BLaER1 treated with 17β-estradiol and CSF1 and Interleukin-3, amounts not matched to agents 10 nM and 100 nM (cell line): ENCODE data around the gene RPL26.

ENCODE experiments used
- H3K27ac ChIP-seq, 11 experiments: shearing (Covaris generic); formaldehyde crosslinking; 2 replicates each; pipeline ENCODE4 v1.8.1; 2022
- H3K27me3 ChIP-seq, 11 experiments: shearing (Covaris generic); formaldehyde crosslinking; 2 replicates each; pipeline ENCODE4 v1.8.1; 2022
- H3K36me3 ChIP-seq, 11 experiments: shearing (Covaris generic); formaldehyde crosslinking; 2 replicates each; pipeline ENCODE4 v1.8.1; 2022
- H3K4me1 ChIP-seq, 10 experiments: shearing (Covaris generic); formaldehyde crosslinking; 2 replicates each; pipeline ENCODE4 v1.8.1; 2022
- H3K4me2 ChIP-seq, 11 experiments: shearing (Covaris generic); formaldehyde crosslinking; 2 replicates each; pipeline ENCODE4 v1.8.1; 2022
- H3K4me3 ChIP-seq, 10 experiments: shearing (Covaris generic); formaldehyde crosslinking; 2 replicates each; pipeline ENCODE4 v1.8.1; 2022
- H3K9ac ChIP-seq, 11 experiments: shearing (Covaris generic); formaldehyde crosslinking; 2 replicates each; pipeline ENCODE4 v1.8.1; 2022
- H3K9me3 ChIP-seq, 11 experiments: shearing (Covaris generic); formaldehyde crosslinking; replicated peaks in 1 of 11; 2 replicates each; pipeline ENCODE4 v1.8.1; 2022
- H4K20me1 ChIP-seq, 11 experiments: shearing (Covaris generic); formaldehyde crosslinking; 2 replicates each; pipeline ENCODE4 v1.8.1; 2022
- Cebpa-rat ChIP-seq, 11 experiments: shearing (Covaris generic); IDR thresholded peaks; 2 replicates each; pipeline ENCODE4 v1.8.1; 2022

RPL26 gene

DNA sequence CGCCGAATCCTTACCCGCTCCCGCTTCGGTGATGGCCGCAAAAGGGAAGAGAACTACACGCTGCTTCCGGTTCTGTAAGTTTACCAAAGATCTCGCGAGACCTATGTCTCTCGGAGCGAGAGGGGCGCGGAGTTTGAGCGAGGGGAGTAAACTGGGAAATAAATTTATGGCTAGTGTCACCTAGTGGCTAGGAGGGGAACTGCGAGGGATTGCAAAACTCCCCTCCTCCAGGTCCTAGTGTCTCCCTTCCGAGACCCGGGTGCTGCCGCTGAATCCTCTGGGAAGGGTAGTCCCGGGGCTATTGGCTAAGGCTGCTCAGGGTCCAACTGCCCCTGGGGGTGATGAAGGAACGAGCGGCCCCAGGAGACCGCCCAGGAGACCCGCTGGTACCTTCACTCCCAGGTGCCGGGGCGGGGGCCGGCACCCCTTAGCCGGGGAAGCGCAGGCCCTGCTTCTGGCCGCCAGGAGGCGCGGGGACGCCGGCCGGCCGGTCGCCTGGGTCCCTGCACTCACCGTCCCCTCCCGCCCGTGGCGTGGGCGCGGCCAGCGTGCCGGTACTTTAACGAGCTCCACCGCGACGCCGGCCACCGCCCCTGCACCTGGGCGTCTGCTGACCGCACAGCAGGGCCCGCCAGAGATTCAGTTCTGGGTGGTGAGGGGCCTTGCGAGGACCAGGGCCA, at the start of gene RPL26:
Gene RPL26, minus strand, starts transcription at position 51 of the 680 bp plus-strand sequence. CDS start 883 bp downstream, outside the sequence.
- Histone ChIP-seq H3K27me3 (no peaks in the 10 kb centered on the region), H3K4me3 (peak within 1 kb of the TSS; percentile 75 to 98 (median 88)), H4K20me1 (peaks cover 34 to 45% (median 39%) of the 10 kb centered on the region in 11 experiments), H3K9me3 (no peaks in the 10 kb centered on the region), H3K4me1 (peaks cover 53 to 60% (median 57%) of the 10 kb centered on the region in 10 experiments), H3K27ac (peak within 1 kb of the TSS; percentile 75 to 97 (median 92)), H3K4me2 (peak within 1 kb of the TSS; percentile 80 to 99 (median 94)), H3K36me3 (peaks cover 38 to 42% (median 40%) of the 10 kb centered on the region in 11 experiments), H3K9ac (peak within 1 kb of the TSS; percentile 84 to 98 (median 94))
- TF ChIP-seq Cebpa-rat (IDR thresholded peaks at IDR 0.05), result peak in 7 of 11 experiments; percentile 50 to 82 (median 56); a peak in 9 of 22 replicates

DNA sequence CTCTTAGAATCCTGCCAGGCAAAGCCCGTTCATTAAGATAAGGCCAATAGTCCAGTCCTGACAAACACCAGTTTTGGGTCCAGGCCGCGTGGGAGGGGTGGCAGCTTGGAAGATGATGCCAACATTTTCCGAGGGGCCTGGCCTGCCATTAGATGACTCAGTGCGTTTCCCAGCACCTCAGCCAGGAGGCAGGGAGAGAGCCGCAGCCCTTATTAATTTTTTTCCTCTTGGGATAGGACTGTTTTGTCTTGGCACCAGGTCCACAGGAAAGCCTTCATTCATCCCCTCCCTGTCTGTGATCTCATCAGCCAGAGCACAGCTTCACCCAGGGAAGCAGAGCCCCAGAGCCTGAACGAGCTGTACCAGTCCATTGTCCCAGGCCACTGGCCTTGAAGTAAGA, 48.0 kb upstream of the RPL26 start:
- H3K9me3 ChIP-seq, result no peaks in the 10 kb centered on the region
- no peak overlapping the region for H3K27ac ChIP-seq
- H3K4me3 ChIP-seq, result no peak overlapping the region
- peaks cover 0 to 6% (median 4%) of the 10 kb centered on the region in 10 experiments; a peak in 6 of 20 replicates for H3K4me1 ChIP-seq
- no peaks in the 10 kb centered on the region for H3K27me3 ChIP-seq
- H3K36me3 ChIP-seq, result no peaks in the 10 kb centered on the region
- no peak overlapping the region for H3K9ac ChIP-seq
- no peak for TF ChIP-seq Cebpa-rat (IDR thresholded peaks at IDR 0.05)
- peaks cover 0 to 2% (median 1%) of the 10 kb centered on the region in 11 experiments; a peak in 8 of 22 replicates for H4K20me1 ChIP-seq
- no peak overlapping the region for H3K4me2 ChIP-seq

DNA sequence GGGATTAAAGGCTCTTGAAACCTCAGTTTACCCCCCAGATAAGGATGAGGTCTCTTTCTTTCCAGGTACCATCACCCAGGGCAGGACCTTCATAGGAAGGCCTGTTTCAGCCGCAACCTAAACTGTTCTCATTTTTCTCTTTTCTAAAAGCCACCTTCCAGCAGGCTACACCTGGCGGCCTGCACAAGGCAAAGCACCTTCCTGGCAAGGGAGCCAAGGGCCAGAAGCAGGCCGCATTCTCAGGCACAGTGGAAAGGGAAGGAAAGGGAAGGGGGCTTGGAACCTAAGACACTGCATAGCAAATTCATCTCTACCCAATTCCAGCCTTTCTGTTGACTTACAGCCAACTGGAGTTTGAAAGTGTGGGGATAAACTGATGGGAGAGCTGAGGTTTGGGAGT, 43.8 kb upstream of the RPL26 start:
- Histone ChIP-seq H3K27me3 (no peaks in the 10 kb centered on the region), H3K4me2 (no peak overlapping the region), H3K4me3 (no peak overlapping the region), H3K9me3 (no peaks in the 10 kb centered on the region), H3K27ac (no peak overlapping the region), H3K36me3 (no peaks in the 10 kb centered on the region), H3K9ac (no peak overlapping the region), H3K4me1 (peaks cover 0 to 15% (median 3%) of the 10 kb centered on the region in 10 experiments; a peak in 17 of 20 replicates), H4K20me1 (no peaks in the 10 kb centered on the region)
- TF ChIP-seq Cebpa-rat (IDR thresholded peaks at IDR 0.05), result no peak

DNA sequence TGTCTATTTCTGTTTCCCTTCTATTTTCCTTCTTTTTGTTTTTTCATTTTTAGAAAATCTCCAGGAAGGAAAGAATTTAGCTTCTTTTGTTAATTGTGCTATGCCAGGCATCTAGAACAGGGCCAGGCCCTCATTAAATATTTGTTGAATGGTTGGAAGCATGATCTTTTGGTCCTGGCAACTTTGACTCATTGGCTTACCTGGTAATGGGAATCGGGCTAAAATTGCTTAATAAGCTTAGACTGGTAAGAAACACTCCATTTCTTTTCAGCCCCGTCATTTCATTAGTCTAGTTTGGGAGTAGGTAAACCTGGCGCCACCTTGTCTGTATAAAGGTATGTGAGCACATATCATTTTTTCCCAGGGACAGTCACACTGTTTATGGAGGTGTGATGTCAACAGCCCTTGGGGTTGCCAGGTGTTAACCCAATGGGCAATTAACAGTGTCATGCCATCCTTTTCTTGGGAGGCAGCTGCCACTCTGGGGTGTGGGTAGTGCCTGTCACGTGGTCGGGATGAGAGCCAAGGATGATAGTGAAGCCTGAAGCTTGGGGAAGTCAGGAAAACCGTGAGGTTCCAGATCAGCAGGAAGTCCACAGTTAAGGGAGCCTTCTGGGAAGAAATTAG, 43.2 kb upstream of the RPL26 start:
- no peak overlapping the region for H3K4me3 ChIP-seq
- H3K27me3 ChIP-seq, result no peaks in the 10 kb centered on the region
- H3K9me3 ChIP-seq, result no peaks in the 10 kb centered on the region
- H3K27ac ChIP-seq, result no peak overlapping the region
- peaks cover 0 to 21% (median 9%) of the 10 kb centered on the region in 10 experiments; a peak in 17 of 20 replicates for H3K4me1 ChIP-seq
- no peak overlapping the region for H3K9ac ChIP-seq
- TF ChIP-seq Cebpa-rat (IDR thresholded peaks at IDR 0.05), result no peak
- no peak overlapping the region for H3K4me2 ChIP-seq
- no peaks in the 10 kb centered on the region for H3K36me3 ChIP-seq
- H4K20me1 ChIP-seq, result no peaks in the 10 kb centered on the region

DNA sequence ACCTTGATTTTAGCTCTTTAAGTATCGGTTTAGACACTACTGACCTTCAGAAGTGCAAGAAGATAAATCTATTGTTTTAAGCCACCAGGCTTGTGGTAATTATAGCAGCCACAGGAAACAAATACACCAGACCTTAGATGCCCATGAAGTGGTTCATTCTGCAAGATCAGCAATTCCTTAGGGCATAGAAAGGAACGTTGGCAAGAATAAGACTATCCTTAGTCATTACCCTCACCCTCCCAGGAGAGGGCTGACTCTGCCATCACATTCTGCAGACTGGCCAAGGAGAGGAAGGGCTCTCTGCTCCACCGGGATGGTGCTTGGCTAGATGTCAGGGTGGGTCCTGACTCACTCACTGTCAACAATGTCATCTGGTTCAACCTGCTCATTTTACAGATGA, 38.6 kb upstream of the RPL26 start:
- Histone ChIP-seq H3K36me3 (no peaks in the 10 kb centered on the region), H3K9me3 (peaks cover 0 to 6% (median 0%) of the 10 kb centered on the region in 11 experiments; a peak in 1 of 22 replicates), H3K27me3 (no peaks in the 10 kb centered on the region), H3K4me3 (no peak overlapping the region), H3K27ac (peak overlapping the region in 3 of 11 experiments; percentile 43 to 79 (median 51); a peak in 5 of 22 replicates), H3K4me2 (peak overlapping the region; percentile 7 to 82 (median 37); a peak in 18 of 22 replicates), H4K20me1 (no peaks in the 10 kb centered on the region), H3K4me1 (peaks cover 14 to 54% (median 18%) of the 10 kb centered on the region in 10 experiments; a peak in 19 of 20 replicates), H3K9ac (peak overlapping the region in 3 of 11 experiments; percentile 9 to 60 (median 36); a peak in 4 of 22 replicates)
- no peak for TF ChIP-seq Cebpa-rat (IDR thresholded peaks at IDR 0.05)

DNA sequence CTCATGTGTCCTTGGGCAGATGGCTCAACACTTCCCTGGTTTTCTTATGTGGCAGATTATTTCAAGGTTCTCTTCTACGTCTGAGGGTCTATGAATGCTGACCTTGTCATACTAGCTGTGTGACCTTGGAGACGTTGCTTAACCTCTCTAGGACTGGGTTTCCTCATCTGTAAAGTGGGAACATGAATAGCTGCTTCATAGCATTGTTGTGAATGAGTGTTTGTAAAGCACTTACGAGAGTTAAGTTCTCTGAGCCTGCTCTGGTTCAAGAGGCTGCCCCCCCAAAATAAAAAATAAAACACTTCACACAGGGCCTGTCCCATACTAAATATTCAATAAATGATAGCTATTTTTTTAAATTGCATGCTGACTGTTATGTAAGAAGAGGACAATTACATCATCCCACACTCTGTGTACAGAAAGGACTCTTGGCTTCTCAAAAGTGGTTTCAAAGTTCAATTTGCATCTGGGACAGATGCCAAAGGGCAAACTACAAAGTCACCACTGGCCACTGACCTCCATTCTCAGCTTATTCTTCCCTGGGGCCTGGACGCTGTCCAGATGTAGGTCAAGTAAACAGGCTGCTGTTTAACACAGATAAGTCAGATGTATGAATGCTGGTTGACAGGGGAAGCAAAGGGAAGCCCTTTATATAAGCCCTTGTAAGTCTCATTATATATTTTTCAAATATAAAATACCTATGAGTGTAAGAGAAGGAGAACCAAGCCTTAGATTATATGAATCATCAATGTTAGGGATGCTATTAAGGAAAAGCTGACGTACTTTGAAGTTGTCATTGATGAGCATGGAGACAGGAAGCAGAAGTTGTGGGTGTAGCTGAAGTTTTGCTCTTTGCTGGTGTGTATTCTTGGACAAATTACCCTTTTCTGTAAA, 37.3 kb upstream of the RPL26 start:
- Histone ChIP-seq H3K27ac (peak overlapping the region in 3 of 11 experiments; percentile 47 to 79 (median 51); a peak in 4 of 22 replicates), H4K20me1 (no peaks in the 10 kb centered on the region), H3K4me2 (peak overlapping the region in 6 of 11 experiments; percentile 5 to 82 (median 51); a peak in 10 of 22 replicates), H3K36me3 (no peaks in the 10 kb centered on the region), H3K27me3 (no peaks in the 10 kb centered on the region), H3K9me3 (peaks cover 0 to 6% (median 0%) of the 10 kb centered on the region in 11 experiments; a peak in 1 of 22 replicates), H3K4me1 (peaks cover 14 to 54% (median 18%) of the 10 kb centered on the region in 10 experiments; a peak in 19 of 20 replicates), H3K4me3 (no peak overlapping the region), H3K9ac (peak overlapping the region in 3 of 11 experiments; percentile 10 to 38 (median 18); a peak in 4 of 22 replicates)
- no peak for TF ChIP-seq Cebpa-rat (IDR thresholded peaks at IDR 0.05)

DNA sequence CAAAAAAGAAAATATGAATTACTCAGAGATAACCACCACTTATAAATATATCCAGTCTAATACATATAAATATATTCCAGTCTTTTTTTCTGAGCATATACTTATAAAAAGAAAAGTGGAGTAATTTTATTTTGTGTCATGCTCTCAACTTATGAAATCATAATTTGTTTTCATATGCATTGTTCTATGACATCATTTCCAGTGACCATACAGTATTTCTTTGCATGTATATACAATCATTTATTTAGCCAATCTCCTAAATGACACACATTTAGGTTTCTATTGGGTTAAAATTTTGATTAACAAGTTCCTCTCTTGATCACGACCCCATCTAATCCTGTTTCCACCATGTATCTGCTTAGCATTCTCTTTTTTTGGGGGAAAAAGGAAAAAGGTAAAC, 36.3 kb upstream of the RPL26 start:
- H3K9me3 ChIP-seq, result peaks cover 0 to 6% (median 0%) of the 10 kb centered on the region in 11 experiments; a peak in 1 of 22 replicates
- H3K36me3 ChIP-seq, result no peaks in the 10 kb centered on the region
- no peak overlapping the region for H3K9ac ChIP-seq
- no peak overlapping the region for H3K4me3 ChIP-seq
- no peaks in the 10 kb centered on the region for H3K27me3 ChIP-seq
- H3K4me2 ChIP-seq, result peak overlapping the region in 1 of 11 experiments; percentile 73; a peak in 3 of 22 replicates
- H4K20me1 ChIP-seq, result no peaks in the 10 kb centered on the region
- H3K4me1 ChIP-seq, result peaks cover 14 to 54% (median 18%) of the 10 kb centered on the region in 10 experiments; a peak in 19 of 20 replicates
- no peak for TF ChIP-seq Cebpa-rat (IDR thresholded peaks at IDR 0.05)
- H3K27ac ChIP-seq, result peak overlapping the region in 1 of 11 experiments; percentile 79; a peak in 2 of 22 replicates

DNA sequence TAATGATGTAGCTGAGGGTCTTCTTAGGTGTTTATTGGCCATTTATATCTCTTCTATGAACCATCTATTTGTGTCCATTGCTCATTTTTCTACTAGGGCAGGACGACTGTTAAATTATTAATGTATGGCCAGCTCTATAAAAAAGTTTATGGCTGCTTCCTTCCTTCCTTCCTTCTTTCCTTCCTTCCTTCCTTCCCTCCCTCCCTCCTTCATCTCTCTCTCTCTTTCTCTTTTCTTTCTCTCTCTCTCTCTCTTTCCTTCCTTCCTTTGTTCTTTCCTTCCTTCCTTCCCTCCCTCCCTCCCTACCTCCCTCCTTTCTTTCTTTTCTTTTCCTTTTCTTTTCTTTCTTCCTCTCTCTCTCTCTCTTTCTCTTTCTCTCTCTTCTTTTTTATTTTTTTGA, 35.5 kb upstream of the RPL26 start:
- Histone ChIP-seq H3K4me1 (peaks cover 14 to 52% (median 19%) of the 10 kb centered on the region in 10 experiments; a peak in 19 of 20 replicates), H3K36me3 (no peaks in the 10 kb centered on the region), H3K27me3 (no peaks in the 10 kb centered on the region), H4K20me1 (no peaks in the 10 kb centered on the region), H3K4me2 (peak overlapping the region in 6 of 11 experiments; percentile 18 to 64 (median 36); a peak in 4 of 22 replicates), H3K4me3 (no peak overlapping the region), H3K9ac (no peak overlapping the region), H3K9me3 (peaks cover 0 to 6% (median 0%) of the 10 kb centered on the region in 11 experiments; a peak in 1 of 22 replicates), H3K27ac (peak overlapping the region in 3 of 11 experiments; percentile 33 to 37 (median 37); a peak in 3 of 22 replicates)
- no peak for TF ChIP-seq Cebpa-rat (IDR thresholded peaks at IDR 0.05)
